Neural cell (in vitro differentiated cells): ENCODE data around the gene SLC2A4RG. TPM values are rescaled to one million over a fixed set of nuclear protein-coding genes. Genes with fewer than 3 reads are reported as not detected.

Source experiments
- H2AFZ ChIP-seq: fragments of 200-600, 300-800 bp; sonication (generic), shearing (Covaris generic); 2 replicates; pipeline ENCODE4 v1.6.0; 2014; ENCODE audit warnings: low read depth, mild to moderate bottlenecking, antibody characterized with exemption, low read length, moderate library complexity
- H3F3A ChIP-seq: fragments of 200-600 bp; shearing (Covaris generic); 2 replicates; pipeline ENCODE4 v1.6.1; 2016; ENCODE audit warnings: mild to moderate bottlenecking, moderate library complexity, mixed read lengths, antibody characterized with exemption, low read length; ENCODE audit not compliant: insufficient read depth, poor library complexity, severe bottlenecking
- H3K27ac ChIP-seq: fragments of 200-600, 300-800 bp; sonication (generic), shearing (Covaris generic); 2 replicates; pipeline ENCODE4 v1.5.1; 2014; ENCODE audit warnings: mild to moderate bottlenecking, low read length, moderate library complexity
- H3K27me3 ChIP-seq: fragments of 300-800, 200-600 bp; sonication (generic), shearing (Covaris generic); 2 replicates; pipeline ENCODE4 v1.6.0; 2014; ENCODE audit warnings: mild to moderate bottlenecking, low read depth, low read length, moderate library complexity; ENCODE audit not compliant: insufficient read depth
- H3K36me3 ChIP-seq: fragments of 300-800, 200-600 bp; sonication (generic), shearing (Covaris generic); 2 replicates; pipeline ENCODE4 v1.5.1; 2014; ENCODE audit warnings: mild to moderate bottlenecking, antibody characterized with exemption, low read length, moderate library complexity; ENCODE audit not compliant: insufficient read depth
- H3K4me2 ChIP-seq: fragments of 300-800, 200-600 bp; sonication (generic), shearing (Covaris generic); 2 replicates; pipeline ENCODE4 v1.6.0; 2014; ENCODE audit warnings: mild to moderate bottlenecking, low read length
- H3K4me3 ChIP-seq: fragments of 300-800, 200-600 bp; sonication (generic), shearing (Covaris generic); 2 replicates; pipeline ENCODE4 v1.5.1; 2014; ENCODE audit warnings: mild to moderate bottlenecking, low read length, moderate library complexity
- H3K79me2 ChIP-seq: fragments of 200-600 bp; shearing (Covaris generic); replicated peaks from 2 replicates; pipeline ENCODE4 v1.6.0; 2014; ENCODE audit warnings: mild to moderate bottlenecking, low read length, moderate library complexity; ENCODE audit not compliant: insufficient read depth
- H3K9ac ChIP-seq: fragments of 300-800, 200-600 bp; sonication (generic), shearing (Covaris generic); 2 replicates; pipeline ENCODE4 v1.6.1; 2016; ENCODE audit warnings: mild to moderate bottlenecking, low read length, mixed read lengths
- H3K9me2 ChIP-seq: fragments of 200-600 bp; shearing (Covaris generic); 2 replicates; pipeline ENCODE4 v1.6.1; 2016; ENCODE audit warnings: mild to moderate bottlenecking, low read length, mixed read lengths; ENCODE audit not compliant: insufficient read depth
- H3K9me3 ChIP-seq: fragments of 200-600, 300-800 bp; sonication (generic), shearing (Covaris generic); 2 replicates; pipeline ENCODE4 v1.6.1; 2016; ENCODE audit warnings: mild to moderate bottlenecking, mixed run types, low read length, moderate library complexity, mixed read lengths
- H4K20me1 ChIP-seq: fragments of 200-600 bp; shearing (Covaris generic); 2 replicates; pipeline ENCODE4 v1.6.1; 2016; ENCODE audit warnings: mild to moderate bottlenecking, mixed run types; ENCODE audit not compliant: insufficient read depth
- CTCF ChIP-seq: fragments of 450-650 bp; IDR thresholded peaks from 2 replicates; pipeline ENCODE4 v1.5.1; 2014; ENCODE audit warnings: antibody characterized with exemption, mild to moderate bottlenecking, moderate library complexity; ENCODE audit not compliant: poor library complexity, severe bottlenecking
- EP300 ChIP-seq: fragments of 450-650 bp; conservative IDR thresholded peaks from 2 replicates; pipeline ENCODE4 v1.6.1; 2014; ENCODE audit warnings: antibody characterized with exemption, mild to moderate bottlenecking, moderate library complexity; ENCODE audit not compliant: poor library complexity, severe bottlenecking
- EZH2 ChIP-seq: fragments of 200-600, 300-800 bp; shearing (Covaris generic), sonication (generic); IDR thresholded peaks from 2 replicates; pipeline ENCODE4 v1.6.1; 2014; ENCODE audit warnings: antibody characterized with exemption, low read length, borderline replicate concordance, mild to moderate bottlenecking; ENCODE audit not compliant: insufficient read depth, poor library complexity, severe bottlenecking
- MXI1 ChIP-seq: fragments of 450-650 bp; conservative IDR thresholded peaks from 2 replicates; pipeline ENCODE4 v1.6.1; 2014; ENCODE audit warnings: antibody characterized with exemption, mild to moderate bottlenecking; ENCODE audit not compliant: poor library complexity, severe bottlenecking
- POLR2AphosphoS5 ChIP-seq: IDR thresholded peaks from 2 replicates; pipeline ENCODE4 v1.6.1; 2012
- RAD21 ChIP-seq: fragments of 450-650 bp; conservative IDR thresholded peaks from 2 replicates; pipeline ENCODE4 v1.6.1; 2014; ENCODE audit warnings: antibody characterized with exemption, mild to moderate bottlenecking, moderate library complexity
- SMC3 ChIP-seq: fragments of 450-650 bp; conservative IDR thresholded peaks from 2 replicates; pipeline ENCODE4 v1.6.1; 2014; ENCODE audit warnings: antibody characterized with exemption, mild to moderate bottlenecking, moderate library complexity; ENCODE audit not compliant: poor library complexity
- TAF1 ChIP-seq: IDR thresholded peaks from 2 replicates; pipeline ENCODE4 v1.6.1; 2012; ENCODE audit warnings: low read depth
- polyA plus RNA-seq: library from polyadenylated mRNA; depleted of rRNA; stranded (reverse); fragments of >200 nt; gene quantifications from 2 replicates; pipeline ENCODE4 v1.2.3, GENCODE V29; 2014
- TF ChIP-seq, protein P1 (sequence below): IDR thresholded peaks from 2 replicates; pipeline ENCODE4 v1.6.1; 2012; ENCODE audit warnings: borderline replicate concordance

SLC2A4RG gene
- polyA plus RNA-seq, 1 donor from 2014 or later, result 52.1 TPM

GRCh38 chr20:63752411-63753101 is 13.0 kb downstream of the SLC2A4RG start:
- no peak overlapping the region for H2AFZ ChIP-seq
- H3K79me2 ChIP-seq, result no peaks in the 10 kb centered on the region
- H3K9ac ChIP-seq, result no peak overlapping the region
- H3K9me3 ChIP-seq, result no peaks in the 10 kb centered on the region
- no peaks in the 10 kb centered on the region for H3F3A ChIP-seq
- no peak overlapping the region for H3K4me3 ChIP-seq
- H3K4me2 ChIP-seq, result no peak overlapping the region
- TF ChIP-seq MXI1, result no peak
- no peak for TF ChIP-seq EZH2
- TF ChIP-seq EP300, result no peak
- TF ChIP-seq SMC3, result no peak
- no peak for TF ChIP-seq TAF1
- TF ChIP-seq, protein P1, sequence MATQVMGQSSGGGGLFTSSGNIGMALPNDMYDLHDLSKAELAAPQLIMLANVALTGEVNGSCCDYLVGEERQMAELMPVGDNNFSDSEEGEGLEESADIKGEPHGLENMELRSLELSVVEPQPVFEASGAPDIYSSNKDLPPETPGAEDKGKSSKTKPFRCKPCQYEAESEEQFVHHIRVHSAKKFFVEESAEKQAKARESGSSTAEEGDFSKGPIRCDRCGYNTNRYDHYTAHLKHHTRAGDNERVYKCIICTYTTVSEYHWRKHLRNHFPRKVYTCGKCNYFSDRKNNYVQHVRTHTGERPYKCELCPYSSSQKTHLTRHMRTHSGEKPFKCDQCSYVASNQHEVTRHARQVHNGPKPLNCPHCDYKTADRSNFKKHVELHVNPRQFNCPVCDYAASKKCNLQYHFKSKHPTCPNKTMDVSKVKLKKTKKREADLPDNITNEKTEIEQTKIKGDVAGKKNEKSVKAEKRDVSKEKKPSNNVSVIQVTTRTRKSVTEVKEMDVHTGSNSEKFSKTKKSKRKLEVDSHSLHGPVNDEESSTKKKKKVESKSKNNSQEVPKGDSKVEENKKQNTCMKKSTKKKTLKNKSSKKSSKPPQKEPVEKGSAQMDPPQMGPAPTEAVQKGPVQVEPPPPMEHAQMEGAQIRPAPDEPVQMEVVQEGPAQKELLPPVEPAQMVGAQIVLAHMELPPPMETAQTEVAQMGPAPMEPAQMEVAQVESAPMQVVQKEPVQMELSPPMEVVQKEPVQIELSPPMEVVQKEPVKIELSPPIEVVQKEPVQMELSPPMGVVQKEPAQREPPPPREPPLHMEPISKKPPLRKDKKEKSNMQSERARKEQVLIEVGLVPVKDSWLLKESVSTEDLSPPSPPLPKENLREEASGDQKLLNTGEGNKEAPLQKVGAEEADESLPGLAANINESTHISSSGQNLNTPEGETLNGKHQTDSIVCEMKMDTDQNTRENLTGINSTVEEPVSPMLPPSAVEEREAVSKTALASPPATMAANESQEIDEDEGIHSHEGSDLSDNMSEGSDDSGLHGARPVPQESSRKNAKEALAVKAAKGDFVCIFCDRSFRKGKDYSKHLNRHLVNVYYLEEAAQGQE, result no peak
- no peak for TF ChIP-seq CTCF
- TF ChIP-seq POLR2AphosphoS5, result no peak
- no peak for TF ChIP-seq RAD21
- H3K27me3 ChIP-seq, result no peaks in the 10 kb centered on the region
- H3K9me2 ChIP-seq, result no peaks in the 10 kb centered on the region
- no peak overlapping the region for H3K27ac ChIP-seq
- H3K36me3 ChIP-seq, result no peaks in the 10 kb centered on the region
- no peaks in the 10 kb centered on the region for H4K20me1 ChIP-seq

DNA sequence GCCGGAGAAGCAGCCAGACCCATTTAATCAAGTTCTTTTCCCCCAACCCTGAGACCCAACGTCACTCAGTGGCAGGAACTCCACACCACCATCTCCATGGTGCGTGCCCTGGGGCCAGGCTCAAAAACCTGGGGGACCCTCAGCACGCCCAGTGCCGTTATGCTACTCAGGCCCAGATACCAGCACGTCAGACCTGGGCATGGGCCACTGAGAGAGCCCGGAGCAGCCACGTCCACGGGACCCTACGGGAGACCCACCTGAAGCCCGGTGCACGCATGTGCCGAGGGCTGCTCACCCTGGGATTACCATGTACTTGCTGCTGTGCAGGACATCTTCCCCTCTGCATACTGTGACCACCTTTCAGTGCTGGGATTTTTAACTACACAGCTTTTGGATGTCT is 13.8 kb downstream of the SLC2A4RG start:
- Histone ChIP-seq H3K27me3 (no peaks in the 10 kb centered on the region), H2AFZ (no peak overlapping the region), H3K36me3 (no peaks in the 10 kb centered on the region), H3K27ac (no peak overlapping the region), H3F3A (no peaks in the 10 kb centered on the region), H4K20me1 (no peaks in the 10 kb centered on the region), H3K9ac (no peak overlapping the region), H3K4me3 (no peak overlapping the region), H3K9me3 (no peaks in the 10 kb centered on the region), H3K9me2 (no peaks in the 10 kb centered on the region), H3K79me2 (no peaks in the 10 kb centered on the region), H3K4me2 (no peak overlapping the region)
- TF ChIP-seq RAD21, result no peak
- TF ChIP-seq POLR2AphosphoS5, result no peak
- TF ChIP-seq, protein P1, result no peak
- TF ChIP-seq SMC3, result no peak
